GM19099 (cell line): ENCODE data around the gene MTMR1.

ENCODE experiments used
- POLR2A ChIP-seq: IDR thresholded peaks from 3 replicates; pipeline ENCODE4 v1.6.1; 2011; ENCODE audit warnings: low read depth; ENCODE audit not compliant: insufficient read length; ENCODE audit errors: extremely low read depth

MTMR1 gene

DNA sequence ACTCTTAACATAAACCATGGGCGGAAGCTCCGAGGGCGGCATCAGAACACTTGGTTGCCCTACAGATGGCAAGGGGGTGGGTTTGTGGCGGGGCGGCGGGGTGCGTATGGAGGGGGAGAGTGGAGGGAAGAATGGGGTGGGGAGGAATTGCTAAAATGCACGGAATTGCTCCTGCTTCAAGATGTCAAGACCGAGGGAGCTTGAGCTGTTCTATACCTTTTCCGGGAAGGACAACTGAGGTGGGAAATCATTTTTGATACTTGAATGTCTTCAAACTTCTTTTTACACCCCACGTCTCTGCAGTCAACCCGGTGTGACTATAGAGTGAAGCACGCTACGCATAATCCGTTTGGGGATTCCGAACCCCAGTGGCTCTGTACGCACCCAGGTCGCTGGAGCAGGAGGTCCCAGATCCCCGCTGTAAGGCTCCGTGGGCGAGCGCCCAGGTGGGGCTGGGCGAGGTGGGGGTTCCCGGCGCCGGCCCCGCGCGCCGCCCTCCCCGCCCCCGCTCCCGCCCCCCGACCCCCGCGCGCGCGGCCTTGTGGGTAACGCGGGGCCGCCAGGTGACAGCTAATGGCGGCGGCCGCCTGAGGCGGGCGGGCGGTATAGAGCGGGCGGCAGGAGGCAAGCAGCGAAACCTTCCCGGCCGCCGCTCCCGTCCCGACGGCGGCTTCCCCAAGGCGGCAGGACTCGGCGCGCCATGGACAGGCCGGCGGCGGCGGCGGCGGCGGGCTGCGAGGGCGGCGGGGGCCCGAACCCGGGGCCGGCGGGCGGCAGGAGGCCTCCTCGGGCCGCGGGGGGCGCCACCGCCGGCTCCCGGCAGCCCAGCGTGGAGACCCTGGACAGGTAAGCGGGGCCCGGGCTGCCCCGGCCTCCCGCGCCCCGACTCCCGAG, at the start of gene MTMR1:
Gene MTMR1, plus strand, starts transcription at position 566 of the 894 bp plus-strand sequence. Its CDS starts 135 bp downstream, at position 701.
- peak; percentile 66 for TF ChIP-seq POLR2A

DNA sequence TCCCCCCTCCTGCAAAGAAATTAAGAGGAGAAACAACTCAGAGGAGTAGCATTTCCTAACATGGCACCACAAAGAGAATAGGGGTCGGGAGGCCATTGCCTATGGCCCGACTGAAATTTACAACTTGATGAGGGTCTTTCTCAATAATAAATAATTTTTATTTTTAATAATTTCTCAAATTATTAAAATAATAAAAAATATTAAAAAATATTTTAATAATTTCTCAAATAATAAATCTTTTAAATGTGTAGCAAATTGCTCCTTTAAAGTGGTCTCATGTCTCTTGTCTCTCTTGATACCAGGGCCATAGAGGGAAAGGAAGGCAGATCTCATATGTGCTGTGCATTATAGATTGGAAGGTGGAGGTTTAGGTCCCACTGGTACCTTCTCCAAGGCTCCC, 49.2 kb upstream of the MTMR1 start:
- no peak for TF ChIP-seq POLR2A

DNA sequence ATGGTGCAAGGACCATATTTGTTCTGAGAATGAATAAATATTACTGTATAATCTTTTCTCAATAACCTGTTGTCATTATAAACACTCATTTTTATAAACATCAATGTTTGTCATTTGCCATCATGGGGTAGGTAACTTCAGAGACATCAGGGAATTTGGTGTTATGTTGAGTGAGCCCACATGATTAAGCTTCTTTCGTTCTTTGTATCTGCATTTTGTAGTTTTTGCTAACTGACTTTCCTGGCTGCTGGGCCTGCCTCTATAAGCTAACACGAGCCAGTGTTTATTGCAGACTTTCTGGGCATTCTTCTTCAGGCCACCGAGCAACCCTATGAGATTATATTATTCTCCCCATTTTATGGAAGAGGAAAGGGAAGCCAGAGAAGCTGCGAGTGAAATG, 48.8 kb upstream of the MTMR1 start:
- no peak for TF ChIP-seq POLR2A

DNA sequence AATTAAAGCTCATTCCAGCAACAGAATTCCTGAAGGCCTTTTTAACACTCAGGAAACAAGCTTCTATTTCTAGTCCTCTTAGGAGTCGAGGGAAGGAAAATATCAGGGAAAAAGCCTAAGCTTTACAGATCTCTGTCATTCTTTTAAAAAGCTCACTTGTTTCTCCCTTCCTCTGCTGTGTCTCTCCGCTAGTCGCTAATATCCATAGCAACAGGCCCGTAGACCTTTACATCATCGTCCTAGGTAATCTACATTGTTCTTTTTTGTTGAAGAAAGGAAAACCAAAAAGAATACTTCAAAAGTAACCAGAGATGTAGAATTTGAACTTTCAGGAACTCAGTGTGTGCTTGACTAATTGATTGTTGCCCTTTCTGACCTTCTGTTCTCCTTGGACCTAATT, 45.9 kb upstream of the MTMR1 start:
- TF ChIP-seq POLR2A = no peak

DNA sequence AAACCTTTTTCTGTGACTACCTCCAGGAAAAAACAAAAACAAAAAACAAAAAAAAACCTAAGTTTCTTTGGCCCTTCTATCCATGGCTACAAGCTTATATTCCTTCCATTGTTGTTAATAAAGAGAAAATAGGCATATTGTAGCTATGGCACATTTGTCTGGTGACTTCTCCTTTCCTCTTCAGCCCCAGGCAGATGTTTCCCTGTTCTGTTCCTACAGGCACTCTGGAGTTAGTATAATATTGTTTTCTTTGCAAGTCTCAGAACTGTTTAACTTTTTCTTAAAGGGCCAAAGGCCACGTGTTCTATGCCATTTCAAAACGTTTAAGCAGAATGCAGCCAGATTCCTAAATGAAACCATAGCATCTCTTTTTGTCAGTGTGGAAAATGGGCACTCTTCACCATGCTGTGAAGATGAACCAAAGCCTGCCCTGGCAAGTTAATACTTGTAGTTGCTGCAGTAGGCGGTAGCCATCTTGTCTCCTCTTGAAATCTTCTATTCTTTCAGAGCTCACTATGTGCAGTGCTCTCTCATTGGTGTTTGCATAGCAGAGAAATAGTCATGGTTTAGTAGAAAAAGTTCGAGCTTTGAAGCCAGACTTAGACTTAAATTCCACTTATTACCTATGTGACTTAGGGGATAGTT, 44.8 kb upstream of the MTMR1 start:
- TF ChIP-seq POLR2A = no peak

DNA sequence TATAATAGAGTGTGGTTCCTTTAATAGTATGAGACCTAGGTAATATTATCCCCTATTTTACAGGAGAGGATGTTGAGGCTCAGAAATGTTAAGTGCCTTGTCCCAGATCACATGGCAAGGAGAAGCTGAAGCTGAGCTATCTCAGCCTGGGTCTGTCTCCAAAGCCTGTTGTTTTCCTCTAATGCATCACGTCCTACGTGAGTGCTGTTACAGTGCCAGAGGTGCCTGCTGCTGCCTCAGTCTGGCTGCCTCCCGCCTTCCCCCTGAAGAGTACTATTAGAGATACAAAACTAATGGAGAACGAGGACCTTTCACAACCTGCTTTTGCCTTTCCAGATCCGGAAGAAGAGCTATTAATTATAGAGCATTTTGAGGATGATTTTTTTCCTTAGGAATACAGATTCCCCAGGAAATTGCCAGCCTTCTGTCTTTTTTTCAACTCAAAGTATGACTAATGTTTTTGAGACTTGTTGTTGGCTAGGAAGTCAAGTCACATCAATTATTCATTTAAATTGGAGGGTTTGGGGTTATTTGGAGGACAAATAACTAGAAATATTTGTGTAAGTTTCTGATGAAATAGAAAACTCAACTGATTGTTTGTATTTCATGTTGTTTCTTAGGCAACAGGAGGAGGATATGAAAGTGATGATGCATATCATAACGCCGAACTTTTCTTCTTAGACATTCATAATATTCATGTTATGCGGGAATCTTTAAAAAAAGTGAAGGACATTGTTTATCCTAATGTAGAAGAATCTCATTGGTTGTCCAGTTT, 43.9 kb upstream of the MTMR1 start:
- no peak for TF ChIP-seq POLR2A

DNA sequence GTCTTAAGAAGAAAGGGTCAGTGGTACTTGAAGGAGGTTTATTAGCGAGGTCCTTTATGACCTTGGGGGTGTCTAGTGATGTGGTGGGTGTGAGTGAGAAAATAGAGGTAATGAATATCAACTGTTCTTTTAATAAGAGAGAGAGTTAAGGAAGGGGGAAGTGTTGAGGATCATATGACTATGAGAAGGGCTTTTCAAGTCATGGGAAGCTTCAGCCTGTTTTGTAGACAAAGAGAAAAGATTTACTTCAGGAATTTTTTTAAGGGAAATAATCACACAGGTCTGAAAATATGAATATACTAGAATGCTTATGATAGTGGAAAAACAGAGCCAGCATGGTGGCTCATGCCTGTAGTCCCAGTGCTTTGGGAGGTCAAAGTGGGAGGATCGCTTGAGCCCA, 41.3 kb upstream of the MTMR1 start:
- no peak for TF ChIP-seq POLR2A

DNA sequence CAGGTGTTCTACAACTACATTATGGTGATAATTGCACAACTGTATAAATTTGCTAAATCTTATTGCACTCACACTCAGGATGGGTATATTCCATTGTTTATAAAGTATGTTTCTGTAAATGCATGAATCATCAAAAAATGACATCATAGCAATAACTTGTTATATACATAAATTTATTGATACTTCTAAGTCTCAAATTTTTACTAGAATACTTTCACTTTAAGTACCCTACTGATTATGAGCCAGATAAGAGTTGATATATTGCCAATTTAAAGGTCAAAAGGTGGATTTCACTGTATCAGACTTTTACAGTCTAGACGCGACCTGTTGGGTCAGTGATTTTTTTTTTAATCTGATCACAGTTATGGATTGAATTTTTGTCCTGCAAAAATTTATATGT, 37.4 kb upstream of the MTMR1 start:
- no peak for TF ChIP-seq POLR2A

DNA sequence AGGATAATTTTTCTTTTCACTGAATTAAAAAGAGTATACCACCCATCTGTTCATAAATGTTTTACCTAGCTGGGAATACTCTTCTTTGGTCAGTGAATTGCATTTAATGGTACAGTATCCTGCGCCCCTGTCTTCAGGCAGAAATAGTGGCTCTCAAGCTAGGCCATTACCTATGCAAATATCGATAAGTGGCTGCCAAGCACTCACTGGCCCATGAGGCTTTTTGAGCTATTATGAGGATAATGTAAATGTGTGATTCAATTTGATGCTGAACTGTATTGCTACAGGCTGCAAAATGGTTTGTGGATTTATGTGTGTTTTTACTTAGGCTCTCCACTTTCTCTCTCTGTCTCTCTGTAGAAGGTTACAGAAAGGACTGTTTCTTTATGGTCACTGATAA, 30.1 kb upstream of the MTMR1 start:
- TF ChIP-seq POLR2A = no peak

DNA sequence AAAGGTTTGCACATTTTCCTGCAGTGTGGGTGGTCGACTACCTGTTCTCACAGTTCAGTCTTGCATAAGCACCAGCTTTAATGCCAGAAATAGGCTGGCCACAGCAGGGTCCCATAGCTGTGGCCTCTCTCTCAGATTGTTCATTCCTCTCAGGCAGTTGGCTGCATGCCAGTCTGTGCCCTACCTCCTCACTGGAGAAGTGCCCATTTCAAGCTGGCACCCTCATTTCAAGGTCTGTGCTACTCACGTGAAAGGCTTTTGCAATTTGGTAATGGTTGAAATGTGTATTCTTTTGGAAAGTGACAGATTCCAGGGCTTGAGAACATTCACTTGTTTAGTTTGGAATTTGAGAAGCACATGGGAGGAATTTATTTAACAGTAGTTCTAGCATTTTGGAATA, 28.9 kb upstream of the MTMR1 start:
- TF ChIP-seq POLR2A = no peak

DNA sequence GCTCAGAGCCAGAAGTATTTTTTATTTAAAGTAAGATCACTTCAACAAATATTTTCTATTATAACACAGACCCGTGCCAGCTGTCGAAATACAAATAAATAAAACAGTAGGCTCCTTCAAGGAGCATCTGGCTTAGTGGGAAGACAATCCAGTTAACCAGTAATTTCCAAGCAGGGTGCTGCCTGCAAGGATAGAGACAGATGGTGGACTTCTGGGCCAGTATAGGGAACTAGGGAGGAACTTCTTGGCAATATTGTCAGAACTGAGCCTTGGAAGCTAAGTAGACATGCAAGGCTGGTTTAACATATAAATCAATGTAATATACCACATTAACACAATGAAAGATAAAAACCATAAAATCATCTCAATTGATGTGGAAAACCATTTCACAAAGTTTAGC, 17.0 kb upstream of the MTMR1 start:
- no peak for TF ChIP-seq POLR2A

DNA sequence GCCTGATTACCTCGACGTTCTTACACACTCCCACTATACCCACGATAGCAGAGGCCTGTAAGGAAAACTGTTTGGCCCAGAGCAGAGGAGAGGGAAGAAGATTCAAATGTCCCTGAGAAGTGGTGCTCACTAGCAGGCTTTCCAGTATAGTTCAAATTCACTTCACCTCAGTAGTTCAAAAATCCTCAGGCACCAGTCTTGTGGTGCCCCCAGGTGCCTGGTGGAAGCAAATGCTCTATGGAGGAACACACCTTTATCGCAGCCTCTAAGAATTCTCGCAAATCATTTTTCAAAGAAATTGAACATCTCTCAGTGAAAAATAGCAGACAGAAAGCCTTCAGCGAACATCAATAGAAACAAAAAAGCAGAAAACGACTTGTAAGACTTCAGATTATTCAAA, 12.2 kb upstream of the MTMR1 start:
- TF ChIP-seq POLR2A = no peak

DNA sequence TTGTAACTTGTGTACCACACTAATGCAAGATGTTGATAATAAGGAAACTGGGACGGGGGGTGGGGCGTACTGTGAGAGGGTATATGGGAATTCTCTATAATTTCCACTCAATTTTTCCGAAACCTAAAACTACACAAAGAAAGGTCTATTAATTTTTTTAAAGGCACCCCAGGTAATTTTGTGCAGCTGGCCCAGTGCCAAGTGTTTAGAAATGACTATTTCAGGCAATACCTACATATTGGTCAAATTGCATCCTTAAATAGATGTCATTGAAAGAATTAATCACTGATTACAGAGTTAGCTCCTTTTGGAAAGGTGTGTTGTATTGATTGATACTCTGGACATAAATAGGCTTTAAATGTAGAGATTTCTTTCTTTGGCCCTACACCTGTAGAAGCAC, 10.1 kb upstream of the MTMR1 start:
- TF ChIP-seq POLR2A = no peak

DNA sequence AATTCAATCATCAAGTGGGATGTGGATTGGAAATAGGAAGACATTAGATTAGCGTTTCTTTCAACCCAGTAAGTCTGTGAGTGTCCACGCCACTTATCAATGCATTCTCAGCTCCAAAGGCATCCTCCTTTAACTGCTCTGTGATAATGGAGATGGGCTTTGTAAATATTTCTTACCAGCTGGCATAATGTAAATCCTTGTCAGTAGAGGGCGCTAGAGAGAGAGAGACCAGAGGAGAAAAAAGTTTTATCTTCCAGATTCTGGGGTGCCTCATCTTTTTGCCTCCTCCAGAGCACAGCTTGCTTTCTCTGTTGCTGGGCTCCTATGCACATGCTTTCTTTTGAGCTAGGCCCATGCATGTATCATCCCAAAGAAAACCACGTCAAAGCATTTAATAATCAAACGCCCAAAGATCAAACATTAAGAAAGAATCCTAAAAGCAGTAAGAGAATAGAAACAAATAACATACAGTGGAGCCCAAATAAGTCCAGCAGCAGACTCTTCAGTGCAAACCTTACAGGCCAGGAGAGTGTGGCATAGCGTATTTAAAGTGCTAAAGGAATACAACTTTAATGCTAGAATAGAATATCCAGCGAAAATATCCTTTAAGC, 9.6 kb upstream of the MTMR1 start:
- no peak for TF ChIP-seq POLR2A

DNA sequence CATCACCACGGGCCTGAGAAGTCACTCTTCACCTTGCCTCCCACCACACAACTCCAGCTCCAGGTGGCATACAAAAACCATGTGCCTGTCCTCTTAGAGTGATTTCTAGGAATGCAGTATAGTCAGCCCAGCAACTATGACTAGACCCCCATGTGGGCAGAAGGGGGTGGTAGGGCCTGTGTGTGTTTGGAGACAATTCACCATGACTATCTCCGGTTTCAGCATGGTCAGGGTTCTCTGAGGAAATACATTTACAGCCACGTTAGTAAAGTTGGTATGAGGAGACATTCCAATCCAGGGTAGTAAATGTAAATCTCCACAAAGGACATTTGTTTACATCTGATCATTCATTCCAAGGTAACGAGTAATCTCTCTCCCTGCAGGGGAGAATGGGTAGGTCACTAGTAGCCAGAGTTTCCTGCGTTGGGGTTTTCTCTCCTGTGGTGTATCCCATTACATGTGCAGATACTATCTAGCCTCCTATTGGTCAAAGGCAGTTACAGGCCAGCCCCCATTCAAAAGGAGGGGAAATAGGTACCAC, 4.2 kb upstream of the MTMR1 start:
- no peak for TF ChIP-seq POLR2A
